ENCODE results near the gene SERPINA4. TPM values are rescaled to one million over a fixed set of nuclear protein-coding genes. Genes with fewer than 3 reads are reported as not detected.

The SERPINA4 gene
- total RNA-seq, 1 experiment from 2014 or later: 6.3 TPM

DNA sequence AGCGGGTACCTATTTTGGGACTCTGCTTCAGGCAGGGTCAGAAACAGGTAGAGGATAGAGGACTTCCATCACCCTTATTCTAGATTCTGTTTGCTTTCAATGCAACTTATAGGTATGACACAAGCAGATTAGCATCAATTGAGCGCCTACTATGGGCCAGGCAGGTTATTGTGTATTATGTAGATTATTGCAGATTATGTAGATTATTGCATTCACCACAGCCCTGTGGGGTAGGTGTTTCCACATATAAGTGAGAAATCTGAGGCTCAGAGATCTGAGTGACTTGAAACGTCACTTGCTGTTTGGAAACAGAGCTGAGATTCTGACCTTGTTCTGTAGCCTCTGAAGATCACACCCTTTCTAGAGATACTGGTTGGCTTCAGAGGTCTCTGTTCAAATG is 25.7 kb upstream of the SERPINA4 start:
- Mint-ChIP-seq H3K4me1 (ENCODE audit: low read depth, unreplicated experiment) (no peaks in the 10 kb centered on the region), H3K9me3 (ENCODE audit: unreplicated experiment) (no peaks in the 10 kb centered on the region), H3K27ac (ENCODE audit: unreplicated experiment) (no peak overlapping the region), H3K36me3 (ENCODE audit: insufficient read depth, unreplicated experiment) (no peaks in the 10 kb centered on the region), H3K4me3 (ENCODE audit: unreplicated experiment) (no peak overlapping the region), H3K27me3 (ENCODE audit: insufficient read depth, unreplicated experiment) (peaks cover 6% of the 10 kb centered on the region)
- CTCF ChIA-PET: no interaction called here
- H3K9me3 ChIP-seq: no peaks in the 10 kb centered on the region
- H3K36me3 ChIP-seq (ENCODE audit: control insufficient read depth, insufficient read depth, low read length): no peaks in the 10 kb centered on the region
- BruUV-seq (replicated peaks): no TSS peak
- intact Hi-C loops (cut with micrococcal nuclease; ENCODE audit: unreplicated experiment): no loop called here
- H3K4me1 ChIP-seq: no peaks in the 10 kb centered on the region
- no peaks in the 10 kb centered on the region for H3K27me3 ChIP-seq (replicated peaks; ENCODE audit: control insufficient read depth, insufficient read depth, low read length)
- H3K4me3 ChIP-seq (ENCODE audit: low read depth, low read length): no peak overlapping the region
- TF ChIP-seq, protein P1, sequence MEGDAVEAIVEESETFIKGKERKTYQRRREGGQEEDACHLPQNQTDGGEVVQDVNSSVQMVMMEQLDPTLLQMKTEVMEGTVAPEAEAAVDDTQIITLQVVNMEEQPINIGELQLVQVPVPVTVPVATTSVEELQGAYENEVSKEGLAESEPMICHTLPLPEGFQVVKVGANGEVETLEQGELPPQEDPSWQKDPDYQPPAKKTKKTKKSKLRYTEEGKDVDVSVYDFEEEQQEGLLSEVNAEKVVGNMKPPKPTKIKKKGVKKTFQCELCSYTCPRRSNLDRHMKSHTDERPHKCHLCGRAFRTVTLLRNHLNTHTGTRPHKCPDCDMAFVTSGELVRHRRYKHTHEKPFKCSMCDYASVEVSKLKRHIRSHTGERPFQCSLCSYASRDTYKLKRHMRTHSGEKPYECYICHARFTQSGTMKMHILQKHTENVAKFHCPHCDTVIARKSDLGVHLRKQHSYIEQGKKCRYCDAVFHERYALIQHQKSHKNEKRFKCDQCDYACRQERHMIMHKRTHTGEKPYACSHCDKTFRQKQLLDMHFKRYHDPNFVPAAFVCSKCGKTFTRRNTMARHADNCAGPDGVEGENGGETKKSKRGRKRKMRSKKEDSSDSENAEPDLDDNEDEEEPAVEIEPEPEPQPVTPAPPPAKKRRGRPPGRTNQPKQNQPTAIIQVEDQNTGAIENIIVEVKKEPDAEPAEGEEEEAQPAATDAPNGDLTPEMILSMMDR (IDR thresholded peaks at IDR 0.05; ENCODE audit: insufficient read depth in 1 of 2, low read depth in 1 of 2, low read length in 1 of 2, severe bottlenecking in 1 of 2, unreplicated experiment in 1 of 2): no peak
- POLR2A ChIA-PET: no interaction called here
- DNase-seq: no peak

GRCh38 chr14:94536836-94537235 is 24.4 kb upstream of the SERPINA4 start:
- no peaks in the 10 kb centered on the region for H3K9me3 Mint-ChIP-seq (ENCODE audit: unreplicated experiment)
- H3K4me1 Mint-ChIP-seq (ENCODE audit: low read depth, unreplicated experiment): no peaks in the 10 kb centered on the region
- BruUV-seq (replicated peaks): no TSS peak
- intact Hi-C loops (cut with micrococcal nuclease; ENCODE audit: unreplicated experiment): no loop called here
- TF ChIP-seq, protein P1 (IDR thresholded peaks at IDR 0.05; ENCODE audit: insufficient read depth in 1 of 2, low read depth in 1 of 2, low read length in 1 of 2, severe bottlenecking in 1 of 2, unreplicated experiment in 1 of 2): peak in 1 of 2 experiments; percentile 9
- POLR2A ChIA-PET: no interaction called here
- H3K4me3 Mint-ChIP-seq (ENCODE audit: unreplicated experiment): no peak overlapping the region
- Histone ChIP-seq H3K36me3 (ENCODE audit: control insufficient read depth, insufficient read depth, low read length) (no peaks in the 10 kb centered on the region), H3K4me3 (ENCODE audit: low read depth, low read length) (no peak overlapping the region), H3K9me3 (no peaks in the 10 kb centered on the region), H3K27me3 (replicated peaks; ENCODE audit: control insufficient read depth, insufficient read depth, low read length) (no peaks in the 10 kb centered on the region), H3K4me1 (no peaks in the 10 kb centered on the region)
- DNase-seq: no peak
- H3K27me3 Mint-ChIP-seq (ENCODE audit: insufficient read depth, unreplicated experiment): peaks cover 6% of the 10 kb centered on the region
- no peaks in the 10 kb centered on the region for H3K36me3 Mint-ChIP-seq (ENCODE audit: insufficient read depth, unreplicated experiment)
- CTCF ChIA-PET: no interaction called here
- no peak overlapping the region for H3K27ac Mint-ChIP-seq (ENCODE audit: unreplicated experiment)

GRCh38 chr14:94538070-94538740 is 23.0 kb upstream of the SERPINA4 start:
- H3K36me3 ChIP-seq (ENCODE audit: control insufficient read depth, insufficient read depth, low read length): no peaks in the 10 kb centered on the region
- BruUV-seq (replicated peaks): no TSS peak
- intact Hi-C loops (cut with micrococcal nuclease; ENCODE audit: unreplicated experiment): no loop called here
- no peak overlapping the region for H3K4me3 ChIP-seq (ENCODE audit: low read depth, low read length)
- no peak overlapping the region for H3K4me3 Mint-ChIP-seq (ENCODE audit: unreplicated experiment)
- no peaks in the 10 kb centered on the region for H3K4me1 ChIP-seq
- no peaks in the 10 kb centered on the region for H3K9me3 ChIP-seq
- H3K9me3 Mint-ChIP-seq (ENCODE audit: unreplicated experiment): no peaks in the 10 kb centered on the region
- TF ChIP-seq, protein P1 (IDR thresholded peaks at IDR 0.05; ENCODE audit: insufficient read depth in 1 of 2, low read depth in 1 of 2, low read length in 1 of 2, severe bottlenecking in 1 of 2, unreplicated experiment in 1 of 2): no peak
- peaks cover 6% of the 10 kb centered on the region for H3K27me3 Mint-ChIP-seq (ENCODE audit: insufficient read depth, unreplicated experiment)
- no peaks in the 10 kb centered on the region for H3K27me3 ChIP-seq (replicated peaks; ENCODE audit: control insufficient read depth, insufficient read depth, low read length)
- H3K4me1 Mint-ChIP-seq (ENCODE audit: low read depth, unreplicated experiment): no peaks in the 10 kb centered on the region
- H3K27ac Mint-ChIP-seq (ENCODE audit: unreplicated experiment): no peak overlapping the region
- no peaks in the 10 kb centered on the region for H3K36me3 Mint-ChIP-seq (ENCODE audit: insufficient read depth, unreplicated experiment)
- no peak for DNase-seq
- CTCF ChIA-PET: interaction anchor here (0.9 kb wide), 1 partner anchor 11 kb away, joined by 4 read pairs; no protein-coding TSS in a partner anchor
- POLR2A ChIA-PET: no interaction called here
